Gastrocnemius medialis (tissue), 4 donors: ENCODE results near the gene NEXN. TPM values are rescaled to one million over a fixed set of nuclear protein-coding genes. Genes with fewer than 3 reads are reported as not detected.
A peak's percentile ranks its signal among the peaks of the same experiment; 100 is the strongest.
"Not testable (repeated sequence)": the region's sequence is repeated elsewhere in the genome, so short reads cannot be mapped to it uniquely, and the experiment has no call there.

ENCODE experiments used
- ATAC-seq, 2 donors: fragments of 150-250 bp; one replicate each; pipeline ENCODE4 v1.9.1; 2016
- DNase-seq, 2 donors: peaks; one replicate each; pipeline ENCODE4 v3.0.0-alpha.2; 2019
- H3K27ac ChIP-seq, 4 donors: fragments of 200-600 bp; sonication (generic); 1 replicate in 1 of 4; 2 replicates in 3 of 4; pipeline ENCODE4 v1.5.1; 2016 to 2018; ENCODE audit warnings: mild to moderate bottlenecking in 2 of 4, moderate library complexity in 1 of 4
- H3K27me3 ChIP-seq, 3 donors: fragments of 200-600 bp; sonication (generic) in 2 of 3; 1 replicate in 1 of 3; 2 replicates in 2 of 3; pipeline versions ENCODE4 v1.5.1 to v1.6.0; 2016 to 2019; ENCODE audit warnings: mild to moderate bottlenecking in 1 of 3, moderate library complexity in 1 of 3
- H3K36me3 ChIP-seq, 2 donors: fragments of 200-600 bp; sonication (generic) in 1 of 2; one replicate each; pipeline ENCODE4 v1.5.1; 2017 to 2018
- H3K4me1 ChIP-seq, 2 donors: fragments of 200-600 bp; sonication (generic) in 1 of 2; one replicate each; pipeline ENCODE4 v1.5.1; 2016 to 2017; ENCODE audit warnings: mild to moderate bottlenecking in 2 of 2
- H3K4me3 ChIP-seq, 4 donors: fragments of 200-600 bp; sonication (generic) in 3 of 4; 1 replicate in 1 of 4; 2 replicates in 3 of 4; pipeline ENCODE4 v1.5.1; 2016 to 2019; ENCODE audit warnings: mild to moderate bottlenecking in 2 of 4
- H3K9me3 ChIP-seq, 3 donors: fragments of 200-600 bp; sonication (generic) in 2 of 3; 1 replicate in 1 of 3; 2 replicates in 2 of 3; pipeline ENCODE4 v1.5.1; 2016 to 2019
- CTCF ChIP-seq, 5 experiments: fragments of 450-650 bp in 3 of 5; fragments of 200-600 bp in 2 of 5; sonication (generic) in 2 of 5; IDR thresholded peaks in 4 of 5; conservative IDR thresholded peaks in 1 of 5; 1 replicate in 4 of 5; 2 replicates in 1 of 5; pipeline ENCODE4 v1.5.1; 2016 to 2019; ENCODE audit warnings: antibody characterized with exemption in 5 of 5, mild to moderate bottlenecking in 3 of 5, moderate library complexity in 3 of 5
- POLR2A ChIP-seq, 2 donors: fragments of 450-650 bp; IDR thresholded peaks; one replicate each; pipeline ENCODE4 v1.6.1; 2017; ENCODE audit warnings: antibody characterized with exemption in 2 of 2, mild to moderate bottlenecking in 2 of 2, moderate library complexity in 2 of 2
- in situ Hi-C, 4 donors: fragments of 200-750 bp; cut with MboI; loops; one replicate each; pipeline versions ENCODE4 v1.15.0 to v1.8.0; 2017; ENCODE audit warnings: low sequenced_read_pairs in 4 of 4
- intact Hi-C: fragments of 100-400 bp; cut with DNase I; formaldehyde crosslinking; loops from one replicate; pipeline ENCODE4 v1.15.1; 2023; ENCODE audit warnings: low total_unique reads
- total RNA-seq, 4 donors: library from RNA; depleted of rRNA; stranded (reverse); fragments of >200 nt; gene quantifications; one replicate each; pipeline versions ENCODE4 v1.1.0 to v1.2.3, GENCODE V29; 2016

NEXN gene
- total RNA-seq, 4 donors from 2014 or later: 105 to 297 (median 200) TPM

GRCh38 chr1:77978293-77978968, 90.0 kb downstream of the NEXN start:
- Histone ChIP-seq H3K27ac (peak overlapping the region; percentile 91 to 97 (median 94)), H3K36me3 (no peaks in the 10 kb centered on the region), H3K4me1 (peaks cover 52 to 54% of the 10 kb centered on the region in 2 donors), H3K4me3 (peak overlapping the region; percentile 69 to 82 (median 79)), H3K27me3 (no peaks in the 10 kb centered on the region), H3K9me3 (no peaks in the 10 kb centered on the region)
- intact Hi-C loops: loop anchor here (2.0 to 5.0 kb wide), 3 partner anchors 68 to 154 kb away; no protein-coding TSS in a partner anchor
- in situ Hi-C loops: loop anchor here in 2 of 4 donors (5.0 to 25.0 kb wide), 3 partner anchors 134 to 634 kb away; partner anchors contain the start of gene IFI44L (in 1 of the 2)
- peak; percentile 67 to 78 for DNase-seq
- peak; percentile 58 to 72 for ATAC-seq
- no peak for TF ChIP-seq CTCF (IDR thresholded peaks at IDR 0.05 in 4 of 5, conservative IDR thresholded peaks at IDR 0.05 in 1 of 5)
- TF ChIP-seq POLR2A (IDR thresholded peaks at IDR 0.05): peak in 1 of 2 donors; percentile 47

GRCh38 chr1:77978969-77979876, 90.8 kb downstream of the NEXN start, which contains the start of gene FUBP1:
TSS of gene FUBP1 (minus strand) at chr1:77979072. CDS start at chr1:77979004, 68 bp downstream.
- Histone ChIP-seq H3K27me3 (no peaks in the 10 kb centered on the region), H3K36me3 (no peaks in the 10 kb centered on the region), H3K27ac (peak within 1 kb of the TSS; percentile 91 to 97 (median 94)), H3K9me3 (no peaks in the 10 kb centered on the region), H3K4me1 (peaks cover 52 to 54% of the 10 kb centered on the region in 2 donors), H3K4me3 (peak within 1 kb of the TSS; percentile 69 to 82 (median 79))
- in situ Hi-C loops: loop anchor here in 2 of 4 donors (5.0 to 25.0 kb wide), 3 partner anchors 133 to 633 kb away; partner anchors contain the start of gene IFI44L (in 1 of the 2)
- peak; percentile 88 to 91 for ATAC-seq
- intact Hi-C loops: loop anchor here (1.0 to 5.0 kb wide), 6 partner anchors 25 to 297 kb away; partner anchors contain the start of genes DNAJB4 and ZZZ3
- TF ChIP-seq CTCF (IDR thresholded peaks at IDR 0.05 in 4 of 5, conservative IDR thresholded peaks at IDR 0.05 in 1 of 5): peak; percentile 68 to 83 (median 81)
- TF ChIP-seq POLR2A (IDR thresholded peaks at IDR 0.05): peak; percentile 80 to 81
- DNase-seq: peak; percentile 95 to 96

- Histone ChIP-seq H3K27ac (peak overlapping the region in 3 of 4 donors; percentile 6 to 27 (median 24)), H3K4me1 (peaks cover 47 to 59% of the 10 kb centered on the region in 2 donors)
- H3K9me3 ChIP-seq, H3K27me3 ChIP-seq, H3K36me3 ChIP-seq, intact Hi-C loops, DNase-seq, H3K4me3 ChIP-seq, ATAC-seq: not testable (repeated sequence)
- in situ Hi-C loops: loop anchor here in 3 of 4 donors (10.0 to 25.0 kb wide), 3 partner anchors 129 to 629 kb away; partner anchors contain the start of gene IFI44L (in 1 of the 3)
Measured at GRCh38 chr1:77983352-77983996, 95.0 kb downstream of the NEXN start.

GRCh38 chr1:77983997-77984355, 95.6 kb downstream of the NEXN start:
- ATAC-seq: no peak
- no peak for DNase-seq
- peak overlapping the region in 3 of 4 donors; percentile 6 to 27 (median 24) for H3K27ac ChIP-seq
- H3K4me3 ChIP-seq: no peak overlapping the region
- no peaks in the 10 kb centered on the region for H3K9me3 ChIP-seq
- H3K27me3 ChIP-seq: no peaks in the 10 kb centered on the region
- peaks cover 47 to 59% of the 10 kb centered on the region in 2 donors for H3K4me1 ChIP-seq
- TF ChIP-seq CTCF (IDR thresholded peaks at IDR 0.05 in 4 of 5, conservative IDR thresholded peaks at IDR 0.05 in 1 of 5) (no peak), POLR2A (IDR thresholded peaks at IDR 0.05) (no peak)
- H3K36me3 ChIP-seq: no peaks in the 10 kb centered on the region
- in situ Hi-C loops (loop anchor here in 3 of 4 donors (10.0 to 25.0 kb wide), 3 partner anchors 128 to 628 kb away; partner anchors contain the start of gene IFI44L (in 1 of the 3)), intact Hi-C loops (no loop called here)
